Hepatocyte (in vitro differentiated cells): ENCODE measurements around the gene KSR1.

ENCODE experiments used
- CTCF ChIP-seq: fragments of 200-600 bp; sonication (generic); IDR thresholded peaks from 2 replicates; pipeline ENCODE4 v1.5.1; 2016; ENCODE audit warnings: antibody characterized with exemption, mild to moderate bottlenecking; ENCODE audit not compliant: poor library complexity
- EZH2 ChIP-seq: fragments of 200-600 bp; sonication (generic); IDR thresholded peaks from 2 replicates; pipeline ENCODE4 v1.6.1; 2016; ENCODE audit warnings: antibody characterized with exemption, mild to moderate bottlenecking, borderline replicate concordance
- EZH2phosphoT487 ChIP-seq: fragments of 200-600 bp; sonication (generic); IDR thresholded peaks from one replicate; pipeline ENCODE4 v1.6.1; 2018; ENCODE audit warnings: antibody characterized with exemption, mild to moderate bottlenecking, low read depth, moderate library complexity; ENCODE audit not compliant: unreplicated experiment, severe bottlenecking

- TF ChIP-seq CTCF (no peak), EZH2phosphoT487 (no peak), EZH2 (no peak)
Measured at GRCh38 chr17:27531469-27531961, 75.3 kb downstream of the KSR1 start.
